ENCODE data around the gene TAF1D.

TAF1D gene

DNA sequence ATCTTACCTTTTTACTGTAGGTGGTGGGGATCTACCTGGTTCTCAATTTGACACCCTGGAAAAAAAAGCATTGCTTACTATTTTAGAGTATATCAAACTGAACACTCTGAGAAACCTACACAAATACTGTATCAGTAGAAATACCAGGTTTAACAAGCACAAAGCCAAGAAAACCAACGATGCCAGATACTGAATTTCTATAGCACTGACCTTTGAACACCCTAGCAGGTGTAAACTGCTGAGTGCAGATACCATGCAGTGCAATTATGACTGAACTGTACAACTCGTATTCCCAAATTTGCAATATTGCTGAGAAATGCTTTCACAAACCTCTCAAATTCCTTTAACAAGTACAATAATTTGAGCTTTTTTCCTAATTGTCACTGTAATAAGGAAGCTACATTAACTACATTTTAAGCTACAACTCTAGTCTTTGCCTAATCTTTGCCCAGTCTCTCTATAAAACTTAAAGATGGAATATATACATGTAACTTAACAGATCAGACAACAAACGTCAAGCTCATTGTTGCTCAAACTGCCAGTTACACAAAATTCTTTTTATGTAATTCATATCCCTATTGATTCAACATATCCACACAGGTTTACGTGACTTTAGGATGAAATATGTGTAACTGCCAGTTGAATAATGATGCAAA lies 8.9 kb downstream of the TAF1D start:
- Histone ChIP-seq H3K4me3 (replicated peaks; ENCODE audit: insufficient read depth, low read length) (no peak overlapping the region), H3K27ac (replicated peaks) (no peak overlapping the region), H3K27me3 (ENCODE audit: insufficient read depth, poor library complexity, severe bottlenecking) (no peaks in the 10 kb centered on the region)
- TF ChIP-seq, protein P1, sequence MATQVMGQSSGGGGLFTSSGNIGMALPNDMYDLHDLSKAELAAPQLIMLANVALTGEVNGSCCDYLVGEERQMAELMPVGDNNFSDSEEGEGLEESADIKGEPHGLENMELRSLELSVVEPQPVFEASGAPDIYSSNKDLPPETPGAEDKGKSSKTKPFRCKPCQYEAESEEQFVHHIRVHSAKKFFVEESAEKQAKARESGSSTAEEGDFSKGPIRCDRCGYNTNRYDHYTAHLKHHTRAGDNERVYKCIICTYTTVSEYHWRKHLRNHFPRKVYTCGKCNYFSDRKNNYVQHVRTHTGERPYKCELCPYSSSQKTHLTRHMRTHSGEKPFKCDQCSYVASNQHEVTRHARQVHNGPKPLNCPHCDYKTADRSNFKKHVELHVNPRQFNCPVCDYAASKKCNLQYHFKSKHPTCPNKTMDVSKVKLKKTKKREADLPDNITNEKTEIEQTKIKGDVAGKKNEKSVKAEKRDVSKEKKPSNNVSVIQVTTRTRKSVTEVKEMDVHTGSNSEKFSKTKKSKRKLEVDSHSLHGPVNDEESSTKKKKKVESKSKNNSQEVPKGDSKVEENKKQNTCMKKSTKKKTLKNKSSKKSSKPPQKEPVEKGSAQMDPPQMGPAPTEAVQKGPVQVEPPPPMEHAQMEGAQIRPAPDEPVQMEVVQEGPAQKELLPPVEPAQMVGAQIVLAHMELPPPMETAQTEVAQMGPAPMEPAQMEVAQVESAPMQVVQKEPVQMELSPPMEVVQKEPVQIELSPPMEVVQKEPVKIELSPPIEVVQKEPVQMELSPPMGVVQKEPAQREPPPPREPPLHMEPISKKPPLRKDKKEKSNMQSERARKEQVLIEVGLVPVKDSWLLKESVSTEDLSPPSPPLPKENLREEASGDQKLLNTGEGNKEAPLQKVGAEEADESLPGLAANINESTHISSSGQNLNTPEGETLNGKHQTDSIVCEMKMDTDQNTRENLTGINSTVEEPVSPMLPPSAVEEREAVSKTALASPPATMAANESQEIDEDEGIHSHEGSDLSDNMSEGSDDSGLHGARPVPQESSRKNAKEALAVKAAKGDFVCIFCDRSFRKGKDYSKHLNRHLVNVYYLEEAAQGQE (IDR thresholded peaks at IDR 0.05; ENCODE audit: insufficient replicate concordance, low read depth): no peak
- TF ChIP-seq, protein P2, sequence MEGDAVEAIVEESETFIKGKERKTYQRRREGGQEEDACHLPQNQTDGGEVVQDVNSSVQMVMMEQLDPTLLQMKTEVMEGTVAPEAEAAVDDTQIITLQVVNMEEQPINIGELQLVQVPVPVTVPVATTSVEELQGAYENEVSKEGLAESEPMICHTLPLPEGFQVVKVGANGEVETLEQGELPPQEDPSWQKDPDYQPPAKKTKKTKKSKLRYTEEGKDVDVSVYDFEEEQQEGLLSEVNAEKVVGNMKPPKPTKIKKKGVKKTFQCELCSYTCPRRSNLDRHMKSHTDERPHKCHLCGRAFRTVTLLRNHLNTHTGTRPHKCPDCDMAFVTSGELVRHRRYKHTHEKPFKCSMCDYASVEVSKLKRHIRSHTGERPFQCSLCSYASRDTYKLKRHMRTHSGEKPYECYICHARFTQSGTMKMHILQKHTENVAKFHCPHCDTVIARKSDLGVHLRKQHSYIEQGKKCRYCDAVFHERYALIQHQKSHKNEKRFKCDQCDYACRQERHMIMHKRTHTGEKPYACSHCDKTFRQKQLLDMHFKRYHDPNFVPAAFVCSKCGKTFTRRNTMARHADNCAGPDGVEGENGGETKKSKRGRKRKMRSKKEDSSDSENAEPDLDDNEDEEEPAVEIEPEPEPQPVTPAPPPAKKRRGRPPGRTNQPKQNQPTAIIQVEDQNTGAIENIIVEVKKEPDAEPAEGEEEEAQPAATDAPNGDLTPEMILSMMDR (IDR thresholded peaks at IDR 0.05; ENCODE audit: insufficient read depth, low read length): no peak
- TF ChIP-seq SPI1 (IDR thresholded peaks at IDR 0.05; ENCODE audit: borderline replicate concordance, low read depth) (no peak), POLR2AphosphoS5 (IDR thresholded peaks at IDR 0.05; ENCODE audit: low read depth) (no peak), GABPA (IDR thresholded peaks at IDR 0.05; ENCODE audit: low read depth) (no peak)
- no peak for DNase-seq (ENCODE audit: low read depth in 1 of 2, low spot score in 1 of 2)

DNA sequence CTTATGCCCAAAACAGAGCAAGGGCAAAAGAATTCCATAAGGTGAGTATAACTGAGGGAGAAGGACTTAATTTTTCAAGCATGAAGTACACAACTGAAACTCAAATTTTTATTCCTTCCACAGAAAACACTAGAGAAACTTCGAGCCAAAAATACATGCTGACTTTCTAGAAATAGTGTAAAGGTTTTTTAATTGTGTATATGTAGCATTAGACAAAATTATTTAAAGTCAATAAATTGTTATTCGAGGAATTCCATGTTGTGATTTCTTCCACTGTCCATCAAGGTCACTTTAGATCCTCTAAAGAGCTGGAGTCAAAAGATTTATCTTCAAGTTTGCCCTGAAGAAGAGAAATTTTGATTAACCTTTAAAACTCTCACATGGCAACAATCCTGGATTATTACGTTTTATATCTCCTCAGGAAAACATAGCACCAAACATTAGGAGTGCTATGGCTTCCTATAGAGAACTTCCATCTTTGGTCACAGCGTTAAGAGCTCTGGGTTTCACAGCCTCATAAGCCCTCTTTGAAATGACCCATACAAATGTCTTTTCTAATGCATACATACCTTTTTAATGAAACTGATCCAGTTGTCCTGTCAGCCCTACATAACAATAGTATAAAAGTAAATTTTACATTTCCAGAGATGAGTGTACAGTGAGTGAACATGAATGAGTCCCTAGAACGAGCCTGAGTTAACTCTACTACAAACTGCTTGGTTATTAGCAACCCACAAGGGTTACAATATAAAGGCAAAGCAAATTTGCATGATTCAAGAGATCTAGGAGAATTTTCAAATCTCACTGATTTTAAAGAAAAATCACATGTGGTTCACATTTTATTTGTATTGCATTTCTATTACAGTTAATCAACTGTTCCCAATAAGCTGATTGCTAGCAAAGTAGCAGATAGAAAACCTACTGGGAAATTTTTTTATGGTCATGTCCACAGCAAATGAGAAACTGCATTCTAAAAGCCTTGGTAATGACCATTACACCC lies 10.9 kb downstream of the TAF1D start:
- Histone ChIP-seq H3K27me3 (ENCODE audit: insufficient read depth, poor library complexity, severe bottlenecking) (no peaks in the 10 kb centered on the region), H3K27ac (replicated peaks) (no peak overlapping the region), H3K4me3 (replicated peaks; ENCODE audit: insufficient read depth, low read length) (no peak overlapping the region)
- DNase-seq (ENCODE audit: low read depth in 1 of 2, low spot score in 1 of 2): no peak
- no peak for TF ChIP-seq POLR2AphosphoS5 (IDR thresholded peaks at IDR 0.05; ENCODE audit: low read depth)
- TF ChIP-seq GABPA (IDR thresholded peaks at IDR 0.05; ENCODE audit: low read depth): no peak
- TF ChIP-seq, protein P1 (IDR thresholded peaks at IDR 0.05; ENCODE audit: insufficient replicate concordance, low read depth): no peak
- TF ChIP-seq, protein P2 (IDR thresholded peaks at IDR 0.05; ENCODE audit: insufficient read depth, low read length): no peak
- no peak for TF ChIP-seq SPI1 (IDR thresholded peaks at IDR 0.05; ENCODE audit: borderline replicate concordance, low read depth)

DNA sequence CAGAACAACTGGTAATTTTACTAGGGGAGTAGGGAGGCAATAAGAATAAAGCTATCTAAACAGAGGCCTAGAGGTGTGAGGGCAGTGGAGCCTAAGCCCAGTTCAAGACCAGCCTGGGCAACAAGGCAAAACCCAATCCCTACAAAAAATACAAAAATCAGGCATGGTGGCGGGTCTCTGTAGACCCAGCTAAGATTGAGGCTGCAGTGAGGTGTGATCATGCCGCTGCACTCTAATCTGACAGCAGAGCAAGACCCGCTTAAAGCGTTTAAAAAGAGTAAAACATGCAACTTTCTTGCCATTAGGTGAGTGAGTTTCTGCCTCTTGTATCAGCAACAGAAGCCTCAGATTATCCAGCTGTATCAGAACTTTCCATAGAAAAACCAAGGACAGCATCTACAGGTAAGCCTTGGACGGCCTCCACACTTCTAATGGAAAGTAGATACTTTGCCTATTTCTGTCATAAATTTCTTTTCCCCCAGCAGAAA lies 12.1 kb downstream of the TAF1D start:
- DNase-seq (ENCODE audit: low read depth in 1 of 2, low spot score in 1 of 2): no peak
- no peak overlapping the region for H3K4me3 ChIP-seq (replicated peaks; ENCODE audit: insufficient read depth, low read length)
- no peak overlapping the region for H3K27ac ChIP-seq (replicated peaks)
- TF ChIP-seq, protein P2 (IDR thresholded peaks at IDR 0.05; ENCODE audit: insufficient read depth, low read length): no peak
- TF ChIP-seq POLR2AphosphoS5 (IDR thresholded peaks at IDR 0.05; ENCODE audit: low read depth): peak; percentile 95
- no peak for TF ChIP-seq GABPA (IDR thresholded peaks at IDR 0.05; ENCODE audit: low read depth)
- no peaks in the 10 kb centered on the region for H3K27me3 ChIP-seq (ENCODE audit: insufficient read depth, poor library complexity, severe bottlenecking)
